ENCODE data around the gene F2R. TPM values are rescaled to one million over a fixed set of nuclear protein-coding genes. Genes with fewer than 3 reads are reported as not detected.

The F2R gene
- total and polyA plus RNA-seq, 2 experiments from 2014 or later = 15.0 to 26.0 TPM

DNA sequence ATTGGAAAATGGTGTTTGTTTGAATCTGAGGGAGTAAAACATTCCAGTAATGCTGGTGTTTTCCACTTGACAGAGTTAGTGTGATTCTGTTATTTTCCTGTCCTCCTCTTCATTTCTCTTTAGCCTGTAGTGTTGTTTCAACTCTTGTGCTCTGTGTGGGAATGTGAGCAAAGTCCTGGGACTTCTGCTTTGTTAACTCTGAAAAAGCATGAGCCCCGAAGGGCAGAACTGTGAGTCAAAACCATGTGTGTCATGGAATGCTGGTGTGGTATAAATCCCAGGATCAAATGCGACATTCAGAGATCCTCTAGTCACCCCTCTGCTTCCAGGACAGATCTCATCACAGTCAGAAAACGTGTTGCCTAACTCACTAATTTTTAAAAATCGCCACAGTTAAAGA lies 8.9 kb downstream of the F2R start (continued):
- TF ChIP-seq, protein P1, sequence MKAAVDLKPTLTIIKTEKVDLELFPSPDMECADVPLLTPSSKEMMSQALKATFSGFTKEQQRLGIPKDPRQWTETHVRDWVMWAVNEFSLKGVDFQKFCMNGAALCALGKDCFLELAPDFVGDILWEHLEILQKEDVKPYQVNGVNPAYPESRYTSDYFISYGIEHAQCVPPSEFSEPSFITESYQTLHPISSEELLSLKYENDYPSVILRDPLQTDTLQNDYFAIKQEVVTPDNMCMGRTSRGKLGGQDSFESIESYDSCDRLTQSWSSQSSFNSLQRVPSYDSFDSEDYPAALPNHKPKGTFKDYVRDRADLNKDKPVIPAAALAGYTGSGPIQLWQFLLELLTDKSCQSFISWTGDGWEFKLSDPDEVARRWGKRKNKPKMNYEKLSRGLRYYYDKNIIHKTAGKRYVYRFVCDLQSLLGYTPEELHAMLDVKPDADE (IDR thresholded peaks at IDR 0.05) = no peak
- TF ChIP-seq ZNF331 (CRISPR knock-in tag; IDR thresholded peaks at IDR 0.05; ENCODE audit: low read depth) = no peak
- no peak for TF ChIP-seq NANOG (IDR thresholded peaks at IDR 0.05; ENCODE audit: borderline replicate concordance)
- no peak for TF ChIP-seq STAT1 (IDR thresholded peaks at IDR 0.05; ENCODE audit: unreplicated experiment)
- TF ChIP-seq EZH2phosphoT487 (IDR thresholded peaks at IDR 0.05; ENCODE audit: unreplicated experiment) = no peak
- no peak for TF ChIP-seq POLR2AphosphoS5 (IDR thresholded peaks at IDR 0.05; ENCODE audit: low read depth)
- no peak for TF ChIP-seq CREB1 (CRISPR knock-in tag; IDR thresholded peaks at IDR 0.05; ENCODE audit: low read depth)
- TF ChIP-seq, protein P2, sequence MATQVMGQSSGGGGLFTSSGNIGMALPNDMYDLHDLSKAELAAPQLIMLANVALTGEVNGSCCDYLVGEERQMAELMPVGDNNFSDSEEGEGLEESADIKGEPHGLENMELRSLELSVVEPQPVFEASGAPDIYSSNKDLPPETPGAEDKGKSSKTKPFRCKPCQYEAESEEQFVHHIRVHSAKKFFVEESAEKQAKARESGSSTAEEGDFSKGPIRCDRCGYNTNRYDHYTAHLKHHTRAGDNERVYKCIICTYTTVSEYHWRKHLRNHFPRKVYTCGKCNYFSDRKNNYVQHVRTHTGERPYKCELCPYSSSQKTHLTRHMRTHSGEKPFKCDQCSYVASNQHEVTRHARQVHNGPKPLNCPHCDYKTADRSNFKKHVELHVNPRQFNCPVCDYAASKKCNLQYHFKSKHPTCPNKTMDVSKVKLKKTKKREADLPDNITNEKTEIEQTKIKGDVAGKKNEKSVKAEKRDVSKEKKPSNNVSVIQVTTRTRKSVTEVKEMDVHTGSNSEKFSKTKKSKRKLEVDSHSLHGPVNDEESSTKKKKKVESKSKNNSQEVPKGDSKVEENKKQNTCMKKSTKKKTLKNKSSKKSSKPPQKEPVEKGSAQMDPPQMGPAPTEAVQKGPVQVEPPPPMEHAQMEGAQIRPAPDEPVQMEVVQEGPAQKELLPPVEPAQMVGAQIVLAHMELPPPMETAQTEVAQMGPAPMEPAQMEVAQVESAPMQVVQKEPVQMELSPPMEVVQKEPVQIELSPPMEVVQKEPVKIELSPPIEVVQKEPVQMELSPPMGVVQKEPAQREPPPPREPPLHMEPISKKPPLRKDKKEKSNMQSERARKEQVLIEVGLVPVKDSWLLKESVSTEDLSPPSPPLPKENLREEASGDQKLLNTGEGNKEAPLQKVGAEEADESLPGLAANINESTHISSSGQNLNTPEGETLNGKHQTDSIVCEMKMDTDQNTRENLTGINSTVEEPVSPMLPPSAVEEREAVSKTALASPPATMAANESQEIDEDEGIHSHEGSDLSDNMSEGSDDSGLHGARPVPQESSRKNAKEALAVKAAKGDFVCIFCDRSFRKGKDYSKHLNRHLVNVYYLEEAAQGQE (IDR thresholded peaks at IDR 0.05; ENCODE audit: unreplicated experiment) = no peak
- TF ChIP-seq EZH2 (IDR thresholded peaks at IDR 0.05; ENCODE audit: low read depth, unreplicated experiment) = no peak
- TF ChIP-seq JUNB (IDR thresholded peaks at IDR 0.05; ENCODE audit: unreplicated experiment) = no peak
- TF ChIP-seq, protein P3, sequence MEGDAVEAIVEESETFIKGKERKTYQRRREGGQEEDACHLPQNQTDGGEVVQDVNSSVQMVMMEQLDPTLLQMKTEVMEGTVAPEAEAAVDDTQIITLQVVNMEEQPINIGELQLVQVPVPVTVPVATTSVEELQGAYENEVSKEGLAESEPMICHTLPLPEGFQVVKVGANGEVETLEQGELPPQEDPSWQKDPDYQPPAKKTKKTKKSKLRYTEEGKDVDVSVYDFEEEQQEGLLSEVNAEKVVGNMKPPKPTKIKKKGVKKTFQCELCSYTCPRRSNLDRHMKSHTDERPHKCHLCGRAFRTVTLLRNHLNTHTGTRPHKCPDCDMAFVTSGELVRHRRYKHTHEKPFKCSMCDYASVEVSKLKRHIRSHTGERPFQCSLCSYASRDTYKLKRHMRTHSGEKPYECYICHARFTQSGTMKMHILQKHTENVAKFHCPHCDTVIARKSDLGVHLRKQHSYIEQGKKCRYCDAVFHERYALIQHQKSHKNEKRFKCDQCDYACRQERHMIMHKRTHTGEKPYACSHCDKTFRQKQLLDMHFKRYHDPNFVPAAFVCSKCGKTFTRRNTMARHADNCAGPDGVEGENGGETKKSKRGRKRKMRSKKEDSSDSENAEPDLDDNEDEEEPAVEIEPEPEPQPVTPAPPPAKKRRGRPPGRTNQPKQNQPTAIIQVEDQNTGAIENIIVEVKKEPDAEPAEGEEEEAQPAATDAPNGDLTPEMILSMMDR (conservative IDR thresholded peaks at IDR 0.05; ENCODE audit: low read depth in 2 of 2) = no peak

GRCh38 chr5:76728965-76729364 lies 13.0 kb downstream of the F2R start:
- peaks cover 43% of the 10 kb centered on the region for H3K79me2 ChIP-seq (replicated peaks; ENCODE audit: insufficient read depth)
- H3K36me3 ChIP-seq (ENCODE audit: insufficient read depth) = peaks cover 7% of the 10 kb centered on the region; the same call in 1 of the 2 replicates
- H3K9me2 ChIP-seq (ENCODE audit: insufficient read depth) = no peaks in the 10 kb centered on the region; the same call in 1 of the 2 replicates
- Mint-ChIP-seq H3K27me3 (ENCODE audit: insufficient read depth, low read depth, poor library complexity) (no peaks in the 10 kb centered on the region), H3K4me1 (peaks cover 6% of the 10 kb centered on the region; the same call in 2 of the 3 replicates), H3K4me3 (no peak overlapping the region), H3K9me3 (peaks cover 26% of the 10 kb centered on the region), H3K36me3 (ENCODE audit: low read depth) (peaks cover 41% of the 10 kb centered on the region), H3K27ac (no peak overlapping the region)
- no peaks in the 10 kb centered on the region for H3K27me3 ChIP-seq (ENCODE audit: insufficient read depth)
- no peak overlapping the region for H2AFZ ChIP-seq
- no peak for ATAC-seq
- H3F3A ChIP-seq (replicated peaks; ENCODE audit: low read depth) = no peaks in the 10 kb centered on the region
- no peak overlapping the region for H3K27ac ChIP-seq (ENCODE audit: low read depth)
- no peak overlapping the region for H3K4me2 ChIP-seq
- no peaks in the 10 kb centered on the region; the same call in 1 of the 2 replicates for H4K20me1 ChIP-seq (replicated peaks; ENCODE audit: insufficient read depth)
- H3K4me3 ChIP-seq = no peak overlapping the region
- H3K4me1 ChIP-seq (ENCODE audit: insufficient read depth) = no peaks in the 10 kb centered on the region
- DNase-seq (ENCODE audit: low spot score) = no peak
- no peak for TF ChIP-seq ZNF114 (CRISPR knock-in tag; IDR thresholded peaks at IDR 0.05)
- TF ChIP-seq STAT1 (IDR thresholded peaks at IDR 0.05; ENCODE audit: unreplicated experiment) = no peak
- no peak for TF ChIP-seq EZH2 (IDR thresholded peaks at IDR 0.05; ENCODE audit: low read depth, unreplicated experiment)
- TF ChIP-seq CREB1 (CRISPR knock-in tag; IDR thresholded peaks at IDR 0.05; ENCODE audit: low read depth) = no peak
- TF ChIP-seq, protein P3 (conservative IDR thresholded peaks at IDR 0.05; ENCODE audit: low read depth in 2 of 2) = no peak
- no peak for TF ChIP-seq POLR2AphosphoS5 (IDR thresholded peaks at IDR 0.05; ENCODE audit: low read depth)
- no peak for TF ChIP-seq JUNB (IDR thresholded peaks at IDR 0.05; ENCODE audit: unreplicated experiment)
